SJCRH30 (cell line): ENCODE results near the gene SLC25A23. TPM values are rescaled to one million over a fixed set of nuclear protein-coding genes. Genes with fewer than 3 reads are reported as not detected.
"Not testable (repeated sequence)": the region's sequence is repeated elsewhere in the genome, so short reads cannot be mapped to it uniquely, and the experiment has no call there.

Source experiments
- DNase-seq, 2 experiments: peaks; one replicate each; pipeline ENCODE4 v3.0.0-alpha.2; 2015 to 2020
- H3K27ac ChIP-seq: fragments of 250-450 bp; sonication (Bioruptor Pico); 2 replicates; pipeline ENCODE4 v1.5.1; 2020; ENCODE audit warnings: mild to moderate bottlenecking, moderate library complexity
- H3K27me3 ChIP-seq: fragments of 250-450 bp; sonication (Bioruptor Pico); 2 replicates; pipeline ENCODE4 v1.5.1; 2020; ENCODE audit warnings: mild to moderate bottlenecking, moderate library complexity
- H3K36me3 ChIP-seq: fragments of 250-450 bp; sonication (Bioruptor Pico); 2 replicates; pipeline ENCODE4 v1.5.1; 2020; ENCODE audit warnings: mild to moderate bottlenecking, moderate library complexity
- H3K4me1 ChIP-seq: fragments of 250-450 bp; sonication (Bioruptor Pico); 2 replicates; pipeline ENCODE4 v1.5.1; 2020; ENCODE audit warnings: mild to moderate bottlenecking, moderate library complexity
- H3K4me3 ChIP-seq: fragments of 250-450 bp; sonication (Bioruptor Pico); 2 replicates; pipeline ENCODE4 v1.5.1; 2020; ENCODE audit warnings: mild to moderate bottlenecking, moderate library complexity
- H3K9me3 ChIP-seq: fragments of 250-450 bp; sonication (Bioruptor Pico); replicated peaks from 2 replicates; pipeline ENCODE4 v1.5.1; 2020; ENCODE audit warnings: mild to moderate bottlenecking, moderate library complexity
- total RNA-seq: library from RNA; depleted of rRNA; stranded (reverse); fragments of >200 nt; shearing (Covaris generic); gene quantifications from 2 replicates; pipeline ENCODE4 v1.2.3, GENCODE V29; 2014

SLC25A23 gene
- total RNA-seq, 1 experiment from 2014 or later = 9.6 TPM

DNA sequence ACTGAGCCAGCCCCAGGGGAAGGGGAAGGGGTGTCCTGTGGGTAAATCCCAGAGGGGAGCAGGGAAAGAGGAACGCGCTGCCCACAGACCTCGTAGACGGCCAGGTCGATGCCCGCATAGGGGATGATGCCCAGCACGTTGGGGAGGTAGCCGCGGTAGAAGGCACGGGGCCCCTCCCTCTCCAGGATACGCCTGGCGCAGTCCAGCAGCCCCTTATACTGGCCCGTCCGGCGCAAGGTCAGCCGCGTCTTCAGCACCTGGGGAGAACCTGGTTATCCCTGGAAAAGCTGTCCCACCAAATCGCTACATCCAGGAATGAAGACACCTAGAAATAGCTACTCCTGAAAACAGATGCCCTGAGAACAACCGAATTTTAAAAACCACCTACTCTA is 7.4 kb downstream of the SLC25A23 start:
- H3K4me1 ChIP-seq = no peaks in the 10 kb centered on the region
- no peaks in the 10 kb centered on the region for H3K36me3 ChIP-seq
- H3K27ac ChIP-seq = no peak overlapping the region
- no peaks in the 10 kb centered on the region for H3K27me3 ChIP-seq
- no peak for DNase-seq
- no peaks in the 10 kb centered on the region for H3K9me3 ChIP-seq
- H3K4me3 ChIP-seq = no peak overlapping the region

DNA sequence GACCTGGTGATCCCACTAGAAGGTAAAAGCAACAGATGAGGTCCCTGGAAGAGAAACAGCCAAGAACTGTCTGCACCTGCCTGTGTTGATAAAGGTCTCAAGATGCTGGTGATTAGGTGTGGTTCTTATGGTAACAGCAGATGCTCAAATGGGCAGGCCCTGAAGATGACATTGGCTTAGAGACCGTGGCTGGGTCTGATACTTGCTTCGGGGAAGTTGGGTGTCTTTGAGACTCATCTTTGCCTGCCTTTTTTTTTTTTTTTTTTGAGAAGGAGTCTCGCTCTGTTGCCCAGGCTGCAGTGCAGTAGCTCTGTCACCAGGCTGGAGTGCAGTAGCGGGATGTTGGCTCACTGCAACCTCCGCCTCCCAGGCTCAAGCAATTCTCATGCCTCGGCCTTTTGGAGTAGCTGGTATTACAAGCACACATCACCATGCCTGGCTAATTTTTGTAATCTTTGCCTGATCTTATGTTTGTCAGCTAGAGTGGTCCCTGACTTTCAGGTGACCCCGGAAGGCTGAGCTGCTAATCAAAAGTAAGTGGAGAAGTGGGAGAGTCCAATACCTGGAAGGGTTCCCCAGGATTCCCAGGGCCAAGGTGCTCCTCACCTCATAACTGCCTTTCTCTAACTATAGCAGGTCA is 7.9 kb downstream of the SLC25A23 start:
- Histone ChIP-seq H3K27ac (no peak overlapping the region), H3K9me3 (no peaks in the 10 kb centered on the region), H3K36me3 (no peaks in the 10 kb centered on the region), H3K4me1 (no peaks in the 10 kb centered on the region), H3K4me3 (no peak overlapping the region), H3K27me3 (no peaks in the 10 kb centered on the region)
- DNase-seq = no peak

DNA sequence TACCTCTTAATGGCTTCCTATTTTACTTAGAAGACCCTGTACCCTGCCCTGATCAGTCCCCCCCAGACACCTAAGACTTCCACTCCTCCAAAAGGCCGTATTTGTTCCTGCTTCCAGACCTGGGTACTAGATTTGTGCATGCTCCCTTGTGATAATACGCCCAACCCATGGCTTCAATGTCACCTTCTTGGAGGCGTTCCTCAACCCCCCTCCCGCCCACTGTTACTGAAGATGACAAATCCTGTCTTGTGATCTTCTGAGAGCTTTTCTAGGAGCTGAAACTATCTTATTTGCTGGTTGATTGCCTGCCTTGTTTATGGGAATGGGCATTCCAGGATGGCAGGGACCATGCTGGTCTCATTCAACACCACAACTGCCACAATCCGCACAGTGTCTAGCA is 9.4 kb downstream of the SLC25A23 start:
- H3K4me3 ChIP-seq = no peak overlapping the region
- no peak for DNase-seq

DNA sequence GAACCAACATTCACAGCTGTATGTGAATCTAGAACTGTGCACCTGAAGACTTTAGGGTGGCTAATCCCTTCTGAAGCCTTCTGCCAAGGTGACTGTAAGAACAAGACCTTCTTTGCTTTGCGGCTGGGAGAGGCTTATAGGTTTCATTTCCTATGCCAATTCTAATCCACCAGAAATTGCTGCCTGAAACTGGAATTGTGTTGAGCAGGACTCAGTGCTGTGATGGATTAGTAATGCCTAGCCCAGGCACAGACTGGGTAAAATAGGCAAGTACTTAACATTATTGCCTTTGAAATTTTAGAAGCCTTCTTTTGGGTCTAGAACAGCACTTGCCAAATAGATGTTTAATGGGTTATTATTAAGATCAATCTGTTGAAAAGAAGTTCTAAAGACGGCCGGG is 11.5 kb downstream of the SLC25A23 start:
- no peak for DNase-seq

More for the DNA sequence above, 9.4 kb downstream of the SLC25A23 start:
- Histone ChIP-seq H3K9me3 (no peaks in the 10 kb centered on the region), H3K27me3 (no peaks in the 10 kb centered on the region), H3K27ac (no peak overlapping the region), H3K36me3 (no peaks in the 10 kb centered on the region), H3K4me1 (no peaks in the 10 kb centered on the region)

DNA sequence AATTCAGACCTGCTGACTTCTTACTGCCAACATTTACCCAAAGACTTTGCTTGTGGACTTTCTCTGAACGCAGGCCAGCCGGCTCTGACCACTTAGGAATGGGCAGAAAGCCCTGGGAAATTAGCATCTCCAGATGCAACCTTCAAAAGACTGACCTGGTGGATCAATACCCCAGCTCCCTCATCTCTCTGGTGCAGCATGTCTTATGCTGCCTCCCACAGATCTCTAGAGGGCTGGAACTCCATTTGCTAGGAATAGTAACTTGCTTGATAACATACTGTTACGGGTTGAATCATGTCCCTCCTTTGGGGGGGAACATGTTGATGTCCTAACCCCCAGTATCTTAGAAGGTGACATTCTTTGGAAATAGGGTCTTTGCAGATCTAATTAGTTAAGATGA is 13.1 kb downstream of the SLC25A23 start:
- Histone ChIP-seq H3K4me3 (no peak overlapping the region), H3K27ac (no peak overlapping the region), H3K9me3 (no peaks in the 10 kb centered on the region), H3K27me3 (no peaks in the 10 kb centered on the region), H3K4me1 (no peaks in the 10 kb centered on the region), H3K36me3 (no peaks in the 10 kb centered on the region)
- DNase-seq = no peak

More for the DNA sequence above, 11.5 kb downstream of the SLC25A23 start:
- Histone ChIP-seq H3K4me1 (no peaks in the 10 kb centered on the region), H3K4me3 (no peak overlapping the region), H3K9me3 (no peaks in the 10 kb centered on the region), H3K27ac (no peak overlapping the region), H3K27me3 (no peaks in the 10 kb centered on the region), H3K36me3 (no peaks in the 10 kb centered on the region)

DNA sequence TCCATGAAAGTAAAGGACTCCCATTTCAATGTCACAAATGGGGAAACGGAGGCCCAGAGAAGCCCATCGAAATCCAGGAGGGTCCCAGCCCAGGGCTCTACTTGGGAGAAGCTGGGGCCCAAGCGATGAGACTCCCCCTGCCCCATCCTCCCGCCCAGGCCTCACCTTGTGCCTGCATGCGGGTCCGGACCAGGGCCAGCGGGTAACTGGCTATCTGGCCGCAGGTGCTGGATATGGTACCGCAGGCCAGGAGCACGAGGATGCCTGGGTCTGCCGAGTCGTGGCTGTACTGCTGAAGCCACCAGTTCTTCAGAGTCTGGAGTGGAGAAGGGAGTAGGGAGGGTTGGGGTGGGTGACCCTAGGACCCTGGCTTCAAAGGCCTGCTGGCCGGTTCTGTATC is 15.6 kb downstream of the SLC25A23 start:
- no peaks in the 10 kb centered on the region for H3K4me1 ChIP-seq
- H3K27ac ChIP-seq = no peak overlapping the region
- H3K27me3 ChIP-seq = no peaks in the 10 kb centered on the region
- no peak for DNase-seq
- no peaks in the 10 kb centered on the region for H3K36me3 ChIP-seq
- H3K4me3 ChIP-seq = no peak overlapping the region
- H3K9me3 ChIP-seq = no peaks in the 10 kb centered on the region

DNA sequence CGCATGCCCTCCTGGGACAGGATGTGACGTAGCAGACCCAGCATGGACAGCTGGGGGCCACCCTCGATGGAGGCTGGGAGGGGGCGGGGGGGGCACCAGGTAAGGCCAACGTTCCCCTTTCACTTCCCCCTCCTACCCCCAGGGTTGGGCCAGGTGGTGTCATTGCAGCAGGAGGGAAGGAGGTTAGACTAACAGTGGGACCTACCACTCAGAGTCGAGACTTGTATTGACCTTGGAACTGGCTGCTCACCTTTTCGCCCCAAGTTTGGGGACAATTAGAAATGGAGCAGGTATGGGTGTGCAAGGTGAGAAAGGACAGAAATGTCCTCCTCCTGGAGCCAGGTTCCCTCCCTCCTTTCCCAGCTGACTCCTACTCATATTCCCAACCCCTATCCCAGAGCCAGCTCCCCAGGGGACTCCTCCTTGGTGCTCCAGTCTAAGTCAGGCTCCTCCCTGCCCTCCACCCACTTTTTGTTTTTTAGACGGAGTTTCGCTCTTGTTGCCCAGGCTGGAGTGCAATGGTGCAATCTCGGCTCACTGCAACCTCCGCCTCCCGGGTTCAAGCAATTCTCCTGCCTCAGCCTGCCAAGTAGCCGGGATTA is 17.4 kb downstream of the SLC25A23 start:
- H3K4me3 ChIP-seq = no peak overlapping the region
- H3K36me3 ChIP-seq = no peaks in the 10 kb centered on the region
- no peaks in the 10 kb centered on the region for H3K9me3 ChIP-seq
- H3K27me3 ChIP-seq = no peaks in the 10 kb centered on the region
- no peak overlapping the region for H3K27ac ChIP-seq
- DNase-seq = no peak
- no peaks in the 10 kb centered on the region for H3K4me1 ChIP-seq

DNA sequence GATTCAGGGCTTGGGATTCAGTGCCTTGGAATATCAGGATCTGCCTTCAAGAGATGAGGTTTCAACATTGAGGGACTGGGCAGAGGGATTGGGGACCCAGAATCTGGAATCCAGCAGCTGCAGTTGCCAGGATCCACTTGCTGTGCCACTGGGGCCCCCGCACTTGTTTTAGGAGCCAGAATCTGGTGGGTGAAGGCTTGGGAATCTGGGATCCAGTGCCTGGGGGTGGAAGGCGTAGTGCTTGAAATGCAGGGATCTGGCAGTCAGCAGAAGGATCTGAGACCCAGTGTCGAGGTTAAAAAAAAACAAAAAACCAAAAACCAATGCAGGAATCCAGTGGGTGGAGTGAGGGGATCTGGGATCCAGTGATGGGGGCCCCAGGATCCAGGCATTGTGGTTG is 18.7 kb downstream of the SLC25A23 start:
- no peaks in the 10 kb centered on the region for H3K9me3 ChIP-seq
- no peak overlapping the region for H3K27ac ChIP-seq
- no peaks in the 10 kb centered on the region for H3K36me3 ChIP-seq
- no peak for DNase-seq
- no peaks in the 10 kb centered on the region for H3K27me3 ChIP-seq
- H3K4me1 ChIP-seq = no peaks in the 10 kb centered on the region
- no peak overlapping the region for H3K4me3 ChIP-seq

DNA sequence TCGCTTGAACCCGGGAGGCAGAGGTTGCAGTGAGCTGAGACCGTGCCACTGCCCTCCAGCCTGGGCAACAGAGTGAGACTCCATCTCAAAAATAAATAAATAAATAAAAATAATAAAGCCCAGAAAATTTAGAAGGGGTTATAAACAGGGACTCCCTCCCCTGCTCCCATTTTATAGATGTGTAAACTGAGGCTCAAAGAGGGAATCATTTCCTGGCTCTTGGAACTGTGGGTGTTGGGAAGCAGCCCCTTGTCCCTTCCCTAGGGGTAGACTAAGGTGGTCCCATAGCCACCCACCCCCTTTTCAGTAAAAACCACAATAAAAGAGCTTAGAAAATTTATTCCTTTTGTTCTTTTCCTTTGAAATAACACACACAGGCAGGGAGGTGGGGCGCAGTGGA is 19.8 kb downstream of the SLC25A23 start:
- no peaks in the 10 kb centered on the region for H3K4me1 ChIP-seq
- DNase-seq = no peak
- no peak overlapping the region for H3K27ac ChIP-seq
- no peaks in the 10 kb centered on the region for H3K27me3 ChIP-seq
- no peak overlapping the region for H3K4me3 ChIP-seq
- no peaks in the 10 kb centered on the region for H3K9me3 ChIP-seq
- H3K36me3 ChIP-seq = no peaks in the 10 kb centered on the region

DNA sequence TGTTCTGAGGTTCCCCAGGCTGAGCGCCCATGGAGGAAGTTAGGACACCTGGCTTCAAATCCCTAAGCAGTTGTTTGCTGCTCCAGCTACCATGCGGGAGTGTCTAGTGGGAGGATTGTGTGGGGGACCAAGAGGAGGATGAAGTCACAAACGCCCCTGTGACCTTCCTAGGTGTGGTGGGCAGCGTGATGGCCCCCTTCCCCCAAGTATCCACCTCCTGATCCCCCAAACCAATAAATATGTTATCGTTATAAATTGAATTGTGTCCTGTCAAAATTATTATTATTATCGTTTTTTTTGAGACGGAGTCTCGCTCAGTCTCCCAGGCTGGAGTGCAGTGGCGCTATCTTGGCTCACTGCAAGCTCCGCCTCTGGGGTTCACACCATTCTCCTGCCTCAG is 25.9 kb downstream of the SLC25A23 start, which contains the start of gene SLC25A41:
SLC25A41 (minus strand) TSS at position 101 of the 400 bp plus-strand sequence; CDS start at position 31, 70 bp downstream.
- Histone ChIP-seq H3K27me3 (no peaks in the 10 kb centered on the region), H3K36me3 (no peaks in the 10 kb centered on the region), H3K27ac (no peak within 1 kb of the TSS), H3K4me1 (no peaks in the 10 kb centered on the region), H3K9me3 (no peaks in the 10 kb centered on the region), H3K4me3 (no peak within 1 kb of the TSS)
- no peak for DNase-seq

DNA sequence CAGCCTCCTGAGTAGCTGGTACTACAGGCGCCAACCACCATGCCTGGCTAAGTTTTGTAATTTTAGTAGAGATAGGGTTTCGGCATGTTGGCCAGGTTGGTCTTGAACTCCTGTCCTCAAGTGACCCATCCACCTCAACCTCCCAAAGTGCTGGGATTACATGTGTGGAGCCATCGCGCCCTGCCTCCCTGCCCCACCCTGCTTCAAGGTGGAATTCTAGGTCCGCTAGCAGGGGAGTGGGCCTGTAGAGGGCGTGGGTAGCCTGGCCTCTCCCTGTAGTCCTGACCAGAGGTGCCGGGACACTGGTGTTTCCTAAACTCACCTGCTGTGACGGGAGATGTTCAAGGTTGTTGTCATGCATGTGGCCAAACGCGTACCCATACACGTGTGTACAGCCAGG is 26.4 kb downstream of the SLC25A23 start:
- Histone ChIP-seq H3K36me3 (no peaks in the 10 kb centered on the region), H3K27me3 (no peaks in the 10 kb centered on the region), H3K27ac (no peak overlapping the region), H3K4me3 (no peak overlapping the region), H3K4me1 (no peaks in the 10 kb centered on the region), H3K9me3 (no peaks in the 10 kb centered on the region)
- no peak for DNase-seq

DNA sequence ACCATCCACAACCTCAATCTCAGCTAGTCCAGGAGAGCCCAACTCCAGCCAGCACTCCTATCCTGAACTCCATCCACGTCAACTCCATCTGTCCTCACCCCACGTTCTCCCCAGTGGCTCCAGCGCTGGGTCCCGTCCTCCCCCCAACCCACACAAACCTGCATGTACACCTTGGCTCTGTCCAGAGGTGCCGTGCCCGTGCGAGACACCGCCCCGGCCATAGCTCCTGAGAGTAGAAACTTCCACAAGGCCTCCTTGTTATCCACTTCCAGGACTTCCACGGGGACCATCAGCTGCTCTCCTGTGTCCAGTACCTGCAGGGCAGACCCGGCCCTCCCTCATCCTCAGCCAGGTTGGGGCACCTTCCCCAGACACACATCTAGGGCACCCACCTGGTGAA is 27.7 kb downstream of the SLC25A23 start:
- no peak overlapping the region for H3K4me3 ChIP-seq
- H3K27ac ChIP-seq = no peak overlapping the region
- H3K4me1 ChIP-seq = no peaks in the 10 kb centered on the region
- H3K27me3 ChIP-seq = no peaks in the 10 kb centered on the region
- H3K9me3 ChIP-seq = no peaks in the 10 kb centered on the region
- no peak for DNase-seq
- no peaks in the 10 kb centered on the region for H3K36me3 ChIP-seq

DNA sequence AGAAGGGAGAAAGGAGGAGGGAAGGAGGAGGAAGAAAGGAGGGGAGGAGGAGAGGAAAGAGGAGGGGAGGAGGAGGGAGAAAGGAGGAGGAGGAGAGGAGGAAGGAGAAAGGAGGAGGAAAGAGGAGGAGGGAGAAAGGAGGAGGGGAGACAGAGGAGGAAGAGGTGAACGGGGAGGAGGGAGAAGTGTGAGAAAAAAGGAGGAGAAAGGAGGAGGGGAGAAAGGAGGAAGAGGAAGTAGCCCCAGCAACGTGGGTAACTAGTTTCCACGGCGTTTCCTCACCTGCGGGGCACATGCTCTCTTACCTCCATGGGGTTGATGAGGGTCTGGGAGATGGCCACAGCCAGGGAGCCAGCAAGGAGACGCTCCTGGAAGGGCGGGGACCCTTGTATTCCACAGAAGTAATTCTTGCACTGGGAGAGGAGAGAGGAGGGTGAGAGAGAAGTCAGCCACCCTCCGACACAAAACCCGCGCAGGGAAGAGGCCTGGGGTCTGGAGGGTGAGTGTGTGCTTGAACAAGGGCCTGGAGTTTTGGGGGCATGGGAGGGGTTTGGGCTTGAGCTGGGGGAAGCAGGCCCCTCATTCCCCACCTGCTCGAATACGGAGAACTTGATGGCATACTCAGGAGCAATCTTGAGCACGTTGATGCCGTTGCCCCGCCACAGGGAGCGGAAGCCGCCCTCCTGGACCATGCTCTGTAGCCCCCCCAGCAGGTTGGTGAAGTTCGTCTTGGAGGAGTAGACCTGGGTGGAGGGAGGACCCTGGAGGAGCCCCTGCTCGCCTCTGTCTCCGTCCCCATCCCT is 30.0 kb downstream of the SLC25A23 start:
- no peaks in the 10 kb centered on the region for H3K36me3 ChIP-seq
- no peak overlapping the region for H3K4me3 ChIP-seq
- H3K27ac ChIP-seq = no peak overlapping the region
- no peaks in the 10 kb centered on the region for H3K4me1 ChIP-seq
- no peak for DNase-seq
- no peaks in the 10 kb centered on the region for H3K9me3 ChIP-seq
- H3K27me3 ChIP-seq = no peaks in the 10 kb centered on the region

DNA sequence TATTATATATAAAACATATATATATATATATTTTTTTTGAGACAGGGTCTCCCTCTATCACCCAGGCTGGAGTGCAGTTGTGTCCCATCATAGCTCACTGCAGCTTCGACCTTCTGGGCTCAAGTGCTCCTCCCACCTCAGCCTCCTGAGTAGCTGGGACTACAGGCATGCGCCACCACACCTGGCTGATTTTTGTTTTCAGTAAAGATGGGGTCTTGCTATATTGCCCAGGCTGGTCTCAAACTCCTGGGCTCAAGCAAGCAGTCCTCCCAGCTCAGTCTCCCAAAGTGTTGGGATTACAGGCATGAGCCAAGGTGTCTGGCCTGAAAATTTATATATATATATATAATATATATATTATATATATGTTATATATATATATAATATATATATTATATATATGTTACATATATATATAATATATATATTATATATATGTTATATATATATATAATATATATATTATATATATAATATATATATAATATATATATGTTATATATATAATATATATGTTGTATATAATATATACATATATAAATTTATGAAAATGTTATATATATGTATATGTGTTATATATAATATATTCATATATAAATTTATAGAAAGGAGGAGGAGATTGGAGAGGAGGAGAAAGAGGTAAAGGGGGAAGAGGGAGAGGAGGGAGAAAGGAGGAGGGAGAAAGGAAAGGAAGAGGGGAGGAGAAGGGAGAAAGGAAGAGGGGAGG is 30.7 kb downstream of the SLC25A23 start:
- not testable (repeated sequence) for H3K4me3 ChIP-seq, H3K4me1 ChIP-seq, H3K9me3 ChIP-seq, H3K27ac ChIP-seq, H3K27me3 ChIP-seq, DNase-seq, H3K36me3 ChIP-seq

DNA sequence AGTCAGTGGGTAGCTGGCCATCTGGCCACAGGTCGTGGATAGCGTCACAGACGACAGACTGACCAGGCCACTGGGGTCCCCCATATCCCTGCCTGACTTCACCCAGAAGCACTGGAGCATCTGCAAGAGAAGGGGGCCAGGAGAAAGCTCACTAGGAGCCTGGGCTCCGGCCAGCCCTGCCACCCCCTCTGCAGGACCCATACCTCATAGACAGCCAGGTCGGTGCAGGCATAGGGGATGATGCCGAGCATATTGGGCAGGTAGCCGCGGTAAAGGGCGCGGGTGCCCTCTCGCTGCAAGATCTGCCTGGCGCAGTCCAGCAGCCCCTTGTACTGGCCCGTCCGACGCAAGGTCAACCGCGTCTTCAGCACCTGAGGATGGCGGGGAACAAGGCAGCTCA is 32.5 kb downstream of the SLC25A23 start:
- H3K9me3 ChIP-seq = no peaks in the 10 kb centered on the region
- H3K27me3 ChIP-seq = no peaks in the 10 kb centered on the region
- H3K27ac ChIP-seq = no peak overlapping the region
- no peak for DNase-seq
- no peak overlapping the region for H3K4me3 ChIP-seq
- no peaks in the 10 kb centered on the region; the same call in 1 of the 2 replicates for H3K4me1 ChIP-seq
- 0 out of 2 replicates have a peak, but pooled peaks cover 7% of the 10 kb centered on the region for H3K36me3 ChIP-seq
